Cardiac fibroblast (primary cell): ENCODE data around the gene SLC66A2.

Experiments
- DNase-seq, 2 donors: peaks; one replicate each; pipeline versions ENCODE4 v3.0.0 to v3.0.0-alpha.2; 2010; ENCODE audit warnings: low read depth in 2 of 2
- H3K4me3 ChIP-seq, 2 donors: replicated peaks in 1 of 2; 1 replicate in 1 of 2; 2 replicates in 1 of 2; pipeline ENCODE4 v1.5.1; 2011; ENCODE audit warnings: low read depth in 2 of 2, low read length in 2 of 2, mild to moderate bottlenecking in 2 of 2, moderate library complexity in 1 of 2
- CTCF ChIP-seq: IDR thresholded peaks from one replicate; pipeline ENCODE4 v1.5.1; 2011; ENCODE audit warnings: low read depth, mild to moderate bottlenecking, low read length, inconsistent platforms

Gene SLC66A2

GRCh38 chr18:79936641-79937040 is 14.8 kb downstream of the SLC66A2 start:
- TF ChIP-seq CTCF = no peak

GRCh38 chr18:79935925-79936324 is 15.5 kb downstream of the SLC66A2 start:
- DNase-seq = no peak
- TF ChIP-seq CTCF = no peak
- H3K4me3 ChIP-seq = no peak overlapping the region

More at GRCh38 chr18:79936641-79937040, 14.8 kb downstream of the SLC66A2 start:
- H3K4me3 ChIP-seq = no peak overlapping the region
- DNase-seq = no peak

DNA sequence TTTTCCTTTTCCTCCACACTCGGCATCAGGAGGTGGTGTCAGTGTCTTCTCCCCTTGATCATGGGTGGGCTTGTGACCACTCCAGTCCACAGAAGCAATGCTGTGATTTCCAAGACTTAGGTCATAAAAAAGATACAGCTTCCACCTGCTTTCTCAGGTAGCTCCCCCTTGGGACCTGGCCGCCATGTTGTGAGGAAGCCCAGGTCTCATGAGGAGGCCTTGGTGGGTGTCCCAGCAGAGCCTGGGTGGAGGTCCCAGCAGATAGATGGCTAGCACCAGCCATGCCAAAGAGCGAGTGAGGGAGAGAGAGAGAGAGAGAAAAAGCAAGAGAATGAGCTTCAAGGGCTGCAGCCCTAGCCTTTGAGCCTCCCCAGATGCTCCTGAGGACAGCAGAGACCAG is 16.0 kb downstream of the SLC66A2 start:
- TF ChIP-seq CTCF = no peak
- no peak for DNase-seq
- no peak overlapping the region for H3K4me3 ChIP-seq

DNA sequence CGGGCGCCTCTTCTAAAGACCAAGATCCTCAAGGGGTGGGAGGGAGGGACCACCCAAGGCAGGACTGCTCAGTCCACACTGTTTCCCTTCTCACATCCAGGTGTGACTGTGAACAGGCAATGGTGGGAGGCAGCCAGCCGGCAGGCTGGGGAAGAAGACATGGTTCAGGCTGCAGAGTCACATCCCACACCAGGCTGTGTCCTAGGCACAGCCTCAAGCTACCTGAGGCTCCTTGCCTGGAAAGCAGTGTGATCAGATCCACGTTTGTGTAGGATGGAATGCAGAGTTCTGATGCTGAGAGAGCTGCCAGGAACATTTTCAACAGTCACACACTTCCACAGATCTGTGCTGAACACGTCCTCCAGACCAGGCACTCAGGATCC is 16.4 kb downstream of the SLC66A2 start:
- no peak for TF ChIP-seq CTCF
- DNase-seq = no peak
- no peak overlapping the region for H3K4me3 ChIP-seq

GRCh38 chr18:79934311-79935097 is 16.9 kb downstream of the SLC66A2 start:
- no peak overlapping the region for H3K4me3 ChIP-seq
- DNase-seq = no peak
- TF ChIP-seq CTCF = no peak

DNA sequence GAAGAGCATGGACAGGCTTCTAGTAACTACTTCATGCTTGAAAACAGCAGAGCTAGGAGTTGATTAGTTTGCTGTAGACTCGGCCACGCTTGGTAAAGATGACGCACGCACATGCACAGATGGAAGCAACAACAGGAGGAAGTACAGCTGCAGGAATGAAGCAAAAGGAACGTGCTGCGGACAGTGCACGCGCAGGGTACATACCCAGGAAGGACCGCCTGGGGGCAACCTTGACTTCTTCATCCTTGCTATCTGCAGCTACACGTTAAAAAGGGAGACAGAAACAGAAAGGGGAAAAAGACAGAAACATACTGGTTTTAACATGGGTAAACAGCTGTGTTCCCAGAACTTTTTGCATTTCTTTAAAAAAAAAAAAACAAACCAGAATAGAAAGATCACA is 17.7 kb downstream of the SLC66A2 start:
- DNase-seq = peak; percentile 52 to 58
- TF ChIP-seq CTCF = peak; percentile 28
- H3K4me3 ChIP-seq = no peak overlapping the region

DNA sequence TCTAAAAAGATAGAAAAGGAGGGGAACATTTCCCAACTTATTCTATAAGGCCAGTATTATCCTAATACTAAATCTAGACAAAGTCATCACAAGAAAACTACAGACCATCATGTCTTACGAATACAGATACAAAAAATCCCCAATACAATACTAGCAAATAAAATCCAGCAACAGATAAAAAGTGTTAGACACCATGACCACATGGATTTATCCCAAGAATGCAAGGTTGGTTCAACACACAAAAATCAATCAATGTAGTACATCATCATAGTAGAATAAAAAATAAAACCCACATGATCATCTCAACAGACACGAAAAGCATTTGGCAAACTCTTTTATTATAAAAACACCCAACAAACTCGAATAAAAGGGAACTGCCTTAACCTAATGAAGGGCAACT is 18.5 kb downstream of the SLC66A2 start:
- TF ChIP-seq CTCF = no peak
- no peak overlapping the region for H3K4me3 ChIP-seq
- DNase-seq = no peak
